GM23338 (cell line): ENCODE results near the gene CTDP1. TPM values are rescaled to one million over a fixed set of nuclear protein-coding genes. Genes with fewer than 3 reads are reported as not detected.
A peak's percentile ranks its signal among the peaks of the same experiment; 100 is the strongest.

ENCODE experiments used
- ATAC-seq: fragments of 200-7000 bp; cut with Tn5 transposase; 3 replicates; pipeline ENCODE4 v1.9.1; 2020
- DNase-seq: peaks from one replicate; pipeline ENCODE4 v3.0.0-alpha.2; 2015; ENCODE audit warnings: low spot score
- H2AFZ ChIP-seq: fragments of 200-600 bp; sonication (generic); 2 replicates; pipeline ENCODE4 v1.8.0; 2016; ENCODE audit warnings: antibody characterized with exemption, mild to moderate bottlenecking, moderate library complexity
- H3F3A ChIP-seq: fragments of 200-600 bp; sonication (generic); replicated peaks from 2 replicates; pipeline ENCODE4 v1.8.0; 2017; ENCODE audit warnings: antibody characterized with exemption, mixed run types, low read depth
- H3K27ac ChIP-seq: fragments of 200-600 bp; sonication (generic); 2 replicates; pipeline ENCODE4 v1.6.1; 2016; ENCODE audit warnings: low read depth
- H3K27me3 ChIP-seq: fragments of 200-600 bp; sonication (generic); 2 replicates; pipeline ENCODE4 v1.8.0; 2016; ENCODE audit warnings: mild to moderate bottlenecking, mixed run types, moderate library complexity; ENCODE audit not compliant: insufficient read depth
- H3K36me3 ChIP-seq: fragments of 200-600 bp; sonication (generic); 2 replicates; pipeline ENCODE4 v1.8.0; 2016; ENCODE audit warnings: mild to moderate bottlenecking; ENCODE audit not compliant: insufficient read depth
- H3K4me1 ChIP-seq: fragments of 200-600 bp; sonication (generic); 2 replicates; pipeline ENCODE4 v1.8.0; 2016; ENCODE audit warnings: mild to moderate bottlenecking, moderate library complexity; ENCODE audit not compliant: insufficient read depth
- H3K4me2 ChIP-seq: fragments of 200-600 bp; sonication (generic); 2 replicates; pipeline ENCODE4 v1.7.1; 2017; ENCODE audit warnings: mixed run types
- H3K4me3 ChIP-seq: fragments of 200-600 bp; sonication (generic); 2 replicates; pipeline ENCODE4 v1.6.1; 2016; ENCODE audit warnings: mixed run types
- H3K79me2 ChIP-seq: fragments of 200-600 bp; sonication (generic); replicated peaks from 2 replicates; pipeline ENCODE4 v1.8.0; 2017; ENCODE audit warnings: mild to moderate bottlenecking; ENCODE audit not compliant: insufficient read depth
- H3K9me2 ChIP-seq: fragments of 200-600 bp; sonication (generic); 2 replicates; pipeline ENCODE4 v1.8.0; 2017; ENCODE audit not compliant: insufficient read depth
- H4K20me1 ChIP-seq: fragments of 200-600 bp; sonication (generic); replicated peaks from 2 replicates; pipeline ENCODE4 v1.8.0; 2017; ENCODE audit warnings: mild to moderate bottlenecking; ENCODE audit not compliant: insufficient read depth
- H3K27ac Mint-ChIP-seq: 2 replicates; pipeline ENCODE4 v1.8.0; 2020; ENCODE audit warnings: inconsistent platforms, mild to moderate bottlenecking, moderate library complexity, mixed read lengths
- H3K27me3 Mint-ChIP-seq: 3 replicates; pipeline ENCODE4 v1.8.0; 2022; ENCODE audit warnings: low read depth, mild to moderate bottlenecking, moderate library complexity, mixed read lengths, inconsistent platforms; ENCODE audit not compliant: insufficient read depth, poor library complexity
- H3K36me3 Mint-ChIP-seq: 3 replicates; pipeline ENCODE4 v1.8.0; 2021; ENCODE audit warnings: low read depth, mild to moderate bottlenecking, inconsistent platforms, moderate library complexity, mixed read lengths
- H3K4me1 Mint-ChIP-seq: 3 replicates; pipeline ENCODE4 v1.8.0; 2020; ENCODE audit warnings: mild to moderate bottlenecking, inconsistent platforms, mixed read lengths
- H3K4me3 Mint-ChIP-seq: 3 replicates; pipeline ENCODE4 v1.8.0; 2021; ENCODE audit warnings: moderate library complexity, mild to moderate bottlenecking, inconsistent platforms, mixed read lengths
- H3K9me3 Mint-ChIP-seq: 3 replicates; pipeline ENCODE4 v1.8.0; 2020; ENCODE audit warnings: moderate library complexity, mild to moderate bottlenecking, inconsistent platforms, mixed read lengths
- CREB1 ChIP-seq: fragments of 250-450 bp; sonication (Bioruptor Pico); IDR thresholded peaks from 2 replicates; pipeline ENCODE4 v1.5.0; 2020; ENCODE audit warnings: low read depth, mild to moderate bottlenecking, moderate library complexity
- EZH2 ChIP-seq: fragments of 200-600 bp; sonication (generic); IDR thresholded peaks from one replicate; pipeline ENCODE4 v1.8.0; 2017; ENCODE audit warnings: antibody characterized with exemption, mild to moderate bottlenecking, low read depth; ENCODE audit not compliant: unreplicated experiment
- EZH2phosphoT487 ChIP-seq: fragments of 200-600 bp; sonication (generic); IDR thresholded peaks from one replicate; pipeline ENCODE4 v1.8.1; 2018; ENCODE audit warnings: antibody characterized with exemption; ENCODE audit not compliant: unreplicated experiment
- ZNF114 ChIP-seq: fragments of 250-450 bp; sonication (Bioruptor Pico); IDR thresholded peaks from 2 replicates; pipeline ENCODE4 v1.5.0; 2020; ENCODE audit warnings: mild to moderate bottlenecking, moderate library complexity
- polyA plus RNA-seq: library from polyadenylated mRNA; unstranded; fragments of >200 nt; fragmentation: Nextera tagmentation; extraction: Ambion mirVana; gene quantifications from 2 replicates; pipeline ENCODE4 v1.2.1, GENCODE V29; 2016
- total RNA-seq: library from RNA; depleted of rRNA; stranded (reverse); fragments of >200 nt; shearing (Covaris generic); gene quantifications from 2 replicates; pipeline ENCODE4 v1.2.3, GENCODE V29; 2014
- TF ChIP-seq, protein P1 (sequence below): fragments of 250-450 bp; sonication (Bioruptor Pico); IDR thresholded peaks from 2 replicates; pipeline ENCODE4 v1.5.0; 2020; ENCODE audit warnings: mild to moderate bottlenecking, moderate library complexity
- TF ChIP-seq, protein P2 (sequence below), 2 experiments: fragments of 200-600 bp in 1 of 2; sonication (generic) in 1 of 2; conservative IDR thresholded peaks; 2 replicates each; pipeline versions ENCODE4 v1.5.1 to v1.6.1; 2016 to 2017; ENCODE audit warnings: antibody characterized with exemption in 2 of 2, low read depth in 2 of 2, mild to moderate bottlenecking in 2 of 2, moderate library complexity in 1 of 2

CTDP1 gene
- total and polyA plus RNA-seq, 2 experiments from 2014 or later, result 9.4 to 51.6 TPM

DNA sequence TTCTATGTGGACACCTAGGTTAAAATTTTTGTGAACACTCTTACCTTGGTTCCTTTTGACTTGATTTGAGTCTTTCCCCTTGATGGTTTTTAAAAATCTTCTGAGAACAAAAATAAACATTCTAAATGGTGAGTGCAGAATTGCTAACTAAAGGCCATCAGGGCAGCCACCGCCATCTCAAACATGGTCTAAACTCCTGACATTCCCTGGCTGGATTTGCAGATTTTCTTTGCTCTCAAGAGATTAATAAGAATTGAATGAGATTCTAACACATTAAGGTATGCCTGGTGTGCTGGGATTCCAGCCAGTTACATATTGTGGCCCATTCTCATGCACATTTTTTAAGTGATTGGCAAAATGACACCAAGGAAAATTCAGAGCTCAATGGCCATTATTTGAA is 17.2 kb upstream of the CTDP1 start:
- peak overlapping the region; percentile 41; the same call in 1 of the 2 replicates for H3K4me2 ChIP-seq
- no peaks in the 10 kb centered on the region for H3K9me2 ChIP-seq
- no peaks in the 10 kb centered on the region for H3K36me3 ChIP-seq
- Mint-ChIP-seq H3K9me3 (no peaks in the 10 kb centered on the region), H3K4me3 (no peak overlapping the region), H3K4me1 (peaks cover 28% of the 10 kb centered on the region), H3K36me3 (no peaks in the 10 kb centered on the region), H3K27me3 (peaks cover 2% of the 10 kb centered on the region), H3K27ac (no peak overlapping the region)
- H2AFZ ChIP-seq, result no peak overlapping the region
- TF ChIP-seq CREB1 (CRISPR knock-in tag), result no peak
- no peak for TF ChIP-seq EZH2phosphoT487
- TF ChIP-seq, protein P1, sequence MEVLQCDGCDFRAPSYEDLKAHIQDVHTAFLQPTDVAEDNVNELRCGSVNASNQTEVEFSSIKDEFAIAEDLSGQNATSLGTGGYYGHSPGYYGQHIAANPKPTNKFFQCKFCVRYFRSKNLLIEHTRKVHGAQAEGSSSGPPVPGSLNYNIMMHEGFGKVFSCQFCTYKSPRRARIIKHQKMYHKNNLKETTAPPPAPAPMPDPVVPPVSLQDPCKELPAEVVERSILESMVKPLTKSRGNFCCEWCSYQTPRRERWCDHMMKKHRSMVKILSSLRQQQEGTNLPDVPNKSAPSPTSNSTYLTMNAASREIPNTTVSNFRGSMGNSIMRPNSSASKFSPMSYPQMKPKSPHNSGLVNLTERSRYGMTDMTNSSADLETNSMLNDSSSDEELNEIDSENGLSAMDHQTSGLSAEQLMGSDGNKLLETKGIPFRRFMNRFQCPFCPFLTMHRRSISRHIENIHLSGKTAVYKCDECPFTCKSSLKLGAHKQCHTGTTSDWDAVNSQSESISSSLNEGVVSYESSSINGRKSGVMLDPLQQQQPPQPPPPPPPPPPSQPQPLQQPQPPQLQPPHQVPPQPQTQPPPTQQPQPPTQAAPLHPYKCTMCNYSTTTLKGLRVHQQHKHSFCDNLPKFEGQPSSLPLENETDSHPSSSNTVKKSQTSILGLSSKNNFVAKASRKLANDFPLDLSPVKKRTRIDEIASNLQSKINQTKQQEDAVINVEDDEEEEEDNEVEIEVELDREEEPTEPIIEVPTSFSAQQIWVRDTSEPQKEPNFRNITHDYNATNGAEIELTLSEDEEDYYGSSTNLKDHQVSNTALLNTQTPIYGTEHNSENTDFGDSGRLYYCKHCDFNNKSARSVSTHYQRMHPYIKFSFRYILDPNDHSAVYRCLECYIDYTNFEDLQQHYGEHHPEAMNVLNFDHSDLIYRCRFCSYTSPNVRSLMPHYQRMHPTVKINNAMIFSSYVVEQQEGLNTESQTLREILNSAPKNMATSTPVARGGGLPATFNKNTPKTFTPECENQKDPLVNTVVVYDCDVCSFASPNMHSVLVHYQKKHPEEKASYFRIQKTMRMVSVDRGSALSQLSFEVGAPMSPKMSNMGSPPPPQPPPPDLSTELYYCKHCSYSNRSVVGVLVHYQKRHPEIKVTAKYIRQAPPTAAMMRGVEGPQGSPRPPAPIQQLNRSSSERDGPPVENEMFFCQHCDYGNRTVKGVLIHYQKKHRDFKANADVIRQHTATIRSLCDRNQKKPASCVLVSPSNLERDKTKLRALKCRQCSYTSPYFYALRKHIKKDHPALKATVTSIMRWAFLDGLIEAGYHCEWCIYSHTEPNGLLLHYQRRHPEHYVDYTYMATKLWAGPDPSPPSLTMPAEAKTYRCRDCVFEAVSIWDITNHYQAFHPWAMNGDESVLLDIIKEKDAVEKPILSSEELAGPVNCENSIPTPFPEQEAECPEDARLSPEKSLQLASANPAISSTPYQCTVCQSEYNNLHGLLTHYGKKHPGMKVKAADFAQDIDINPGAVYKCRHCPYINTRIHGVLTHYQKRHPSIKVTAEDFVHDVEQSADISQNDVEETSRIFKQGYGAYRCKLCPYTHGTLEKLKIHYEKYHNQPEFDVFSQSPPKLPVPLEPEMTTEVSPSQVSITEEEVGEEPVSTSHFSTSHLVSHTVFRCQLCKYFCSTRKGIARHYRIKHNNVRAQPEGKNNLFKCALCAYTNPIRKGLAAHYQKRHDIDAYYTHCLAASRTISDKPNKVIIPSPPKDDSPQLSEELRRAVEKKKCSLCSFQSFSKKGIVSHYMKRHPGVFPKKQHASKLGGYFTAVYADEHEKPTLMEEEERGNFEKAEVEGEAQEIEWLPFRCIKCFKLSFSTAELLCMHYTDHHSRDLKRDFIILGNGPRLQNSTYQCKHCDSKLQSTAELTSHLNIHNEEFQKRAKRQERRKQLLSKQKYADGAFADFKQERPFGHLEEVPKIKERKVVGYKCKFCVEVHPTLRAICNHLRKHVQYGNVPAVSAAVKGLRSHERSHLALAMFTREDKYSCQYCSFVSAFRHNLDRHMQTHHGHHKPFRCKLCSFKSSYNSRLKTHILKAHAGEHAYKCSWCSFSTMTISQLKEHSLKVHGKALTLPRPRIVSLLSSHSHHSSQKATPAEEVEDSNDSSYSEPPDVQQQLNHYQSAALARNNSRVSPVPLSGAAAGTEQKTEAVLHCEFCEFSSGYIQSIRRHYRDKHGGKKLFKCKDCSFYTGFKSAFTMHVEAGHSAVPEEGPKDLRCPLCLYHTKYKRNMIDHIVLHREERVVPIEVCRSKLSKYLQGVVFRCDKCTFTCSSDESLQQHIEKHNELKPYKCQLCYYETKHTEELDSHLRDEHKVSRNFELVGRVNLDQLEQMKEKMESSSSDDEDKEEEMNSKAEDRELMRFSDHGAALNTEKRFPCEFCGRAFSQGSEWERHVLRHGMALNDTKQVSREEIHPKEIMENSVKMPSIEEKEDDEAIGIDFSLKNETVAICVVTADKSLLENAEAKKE, result no peak
- TF ChIP-seq EZH2, result no peak
- TF ChIP-seq ZNF114 (CRISPR knock-in tag), result no peak
- TF ChIP-seq, protein P2, sequence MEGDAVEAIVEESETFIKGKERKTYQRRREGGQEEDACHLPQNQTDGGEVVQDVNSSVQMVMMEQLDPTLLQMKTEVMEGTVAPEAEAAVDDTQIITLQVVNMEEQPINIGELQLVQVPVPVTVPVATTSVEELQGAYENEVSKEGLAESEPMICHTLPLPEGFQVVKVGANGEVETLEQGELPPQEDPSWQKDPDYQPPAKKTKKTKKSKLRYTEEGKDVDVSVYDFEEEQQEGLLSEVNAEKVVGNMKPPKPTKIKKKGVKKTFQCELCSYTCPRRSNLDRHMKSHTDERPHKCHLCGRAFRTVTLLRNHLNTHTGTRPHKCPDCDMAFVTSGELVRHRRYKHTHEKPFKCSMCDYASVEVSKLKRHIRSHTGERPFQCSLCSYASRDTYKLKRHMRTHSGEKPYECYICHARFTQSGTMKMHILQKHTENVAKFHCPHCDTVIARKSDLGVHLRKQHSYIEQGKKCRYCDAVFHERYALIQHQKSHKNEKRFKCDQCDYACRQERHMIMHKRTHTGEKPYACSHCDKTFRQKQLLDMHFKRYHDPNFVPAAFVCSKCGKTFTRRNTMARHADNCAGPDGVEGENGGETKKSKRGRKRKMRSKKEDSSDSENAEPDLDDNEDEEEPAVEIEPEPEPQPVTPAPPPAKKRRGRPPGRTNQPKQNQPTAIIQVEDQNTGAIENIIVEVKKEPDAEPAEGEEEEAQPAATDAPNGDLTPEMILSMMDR (conservative IDR thresholded peaks at IDR 0.05; ENCODE audit: low read depth in 2 of 2), result no peak
- no peak overlapping the region for H3K27ac ChIP-seq
- H3K4me1 ChIP-seq, result peaks cover 29% of the 10 kb centered on the region
- no peaks in the 10 kb centered on the region for H3K27me3 ChIP-seq
- H3F3A ChIP-seq, result no peaks in the 10 kb centered on the region
- no peaks in the 10 kb centered on the region for H3K79me2 ChIP-seq
- ATAC-seq (no peak), DNase-seq (no peak)
- no peaks in the 10 kb centered on the region for H4K20me1 ChIP-seq
- H3K4me3 ChIP-seq, result no peak overlapping the region
